ENCODE results near the gene IP6K3. TPM values are rescaled to one million over a fixed set of nuclear protein-coding genes. Genes with fewer than 3 reads are reported as not detected.

IP6K3 gene
- polyA plus RNA-seq, 6 donors from 2014 or later = not detected

- no peak for ATAC-seq (ENCODE audit: low read depth in 2 of 2)
Measured at GRCh38 chr6:33738879-33739278, 7.8 kb downstream of the IP6K3 start.

GRCh38 chr6:33738153-33738552 lies 8.6 kb downstream of the IP6K3 start:
- Mint-ChIP-seq H3K4me1 (peaks cover 0 to 4% (median 0%) of the 10 kb centered on the region in 3 donors), H3K27me3 (peaks cover 7 to 13% (median 11%) of the 10 kb centered on the region in 3 donors), H3K4me3 (no peak overlapping the region), H3K36me3 (no peaks in the 10 kb centered on the region), H3K9me3 (no peaks in the 10 kb centered on the region), H3K27ac (no peak overlapping the region)
- no peak for ATAC-seq (ENCODE audit: low read depth in 2 of 2)
- DNase-seq = no peak

More at GRCh38 chr6:33738879-33739278, 7.8 kb downstream of the IP6K3 start:
- Mint-ChIP-seq H3K27ac (no peak overlapping the region), H3K36me3 (no peaks in the 10 kb centered on the region), H3K9me3 (no peaks in the 10 kb centered on the region), H3K4me1 (peaks cover 0 to 4% (median 0%) of the 10 kb centered on the region in 3 donors), H3K4me3 (no peak overlapping the region), H3K27me3 (peaks cover 7 to 13% (median 11%) of the 10 kb centered on the region in 3 donors)
- no peak for DNase-seq

GRCh38 chr6:33737267-33738026 lies 9.3 kb downstream of the IP6K3 start:
- no peak for ATAC-seq (ENCODE audit: low read depth in 2 of 2)
- H3K9me3 Mint-ChIP-seq = no peaks in the 10 kb centered on the region
- H3K27me3 Mint-ChIP-seq = peaks cover 3 to 6% (median 4%) of the 10 kb centered on the region in 3 donors
- no peaks in the 10 kb centered on the region for H3K36me3 Mint-ChIP-seq
- H3K4me1 Mint-ChIP-seq = no peaks in the 10 kb centered on the region
- DNase-seq = no peak
- H3K27ac Mint-ChIP-seq = peak overlapping the region in 1 of 6 donors; percentile 49
- no peak overlapping the region for H3K4me3 Mint-ChIP-seq

DNA sequence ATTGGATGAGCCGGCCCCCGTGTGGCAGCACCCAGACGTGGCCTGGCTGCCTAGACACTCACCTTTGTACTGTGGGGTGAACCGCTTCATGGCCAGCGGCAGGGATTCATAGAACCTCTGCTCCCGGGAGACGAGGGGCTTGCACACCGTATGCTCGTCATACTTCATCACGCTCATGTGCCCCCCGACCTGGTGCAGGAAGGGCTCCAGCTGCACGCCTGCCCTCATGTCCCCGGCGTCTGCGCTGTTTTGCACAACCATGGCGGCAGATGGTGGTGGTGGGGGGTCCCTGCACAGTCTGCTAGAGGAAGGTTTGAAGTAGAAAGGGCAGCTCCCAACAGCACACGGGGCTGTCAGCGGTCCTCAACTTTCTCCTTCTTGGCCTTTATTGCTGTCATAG lies 11.5 kb downstream of the IP6K3 start:
- Mint-ChIP-seq H3K27ac (no peak overlapping the region), H3K4me1 (no peaks in the 10 kb centered on the region), H3K36me3 (no peaks in the 10 kb centered on the region), H3K4me3 (no peak overlapping the region), H3K9me3 (no peaks in the 10 kb centered on the region), H3K27me3 (no peaks in the 10 kb centered on the region)
- DNase-seq = no peak
- ATAC-seq (ENCODE audit: low read depth in 2 of 2) = no peak

DNA sequence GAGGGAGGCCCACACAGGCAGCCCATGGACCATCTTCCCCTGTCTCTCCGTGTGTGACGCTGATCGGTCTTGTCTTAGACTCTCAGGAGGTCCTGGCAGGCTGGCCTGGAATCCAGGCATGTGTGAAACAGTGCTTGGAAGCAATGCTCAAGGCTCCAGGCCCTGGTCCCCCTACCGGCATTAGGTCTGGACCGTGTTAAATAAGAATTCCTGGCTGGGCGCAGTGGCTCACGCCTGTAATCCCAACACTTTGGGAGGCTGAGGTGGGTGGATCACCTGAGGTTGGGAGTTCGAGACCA lies 13.0 kb downstream of the IP6K3 start:
- Mint-ChIP-seq H3K4me3 (no peak overlapping the region), H3K36me3 (no peaks in the 10 kb centered on the region), H3K4me1 (peaks cover 0 to 2% (median 0%) of the 10 kb centered on the region in 3 donors), H3K9me3 (no peaks in the 10 kb centered on the region), H3K27ac (no peak overlapping the region), H3K27me3 (no peaks in the 10 kb centered on the region)
- no peak for DNase-seq
- no peak for ATAC-seq (ENCODE audit: low read depth in 2 of 2)

GRCh38 chr6:33732817-33733708 lies 13.6 kb downstream of the IP6K3 start:
- Mint-ChIP-seq H3K27ac (no peak overlapping the region), H3K27me3 (no peaks in the 10 kb centered on the region), H3K4me1 (peaks cover 0 to 4% (median 0%) of the 10 kb centered on the region in 3 donors), H3K36me3 (no peaks in the 10 kb centered on the region), H3K4me3 (no peak overlapping the region), H3K9me3 (no peaks in the 10 kb centered on the region)
- DNase-seq = no peak
- no peak for ATAC-seq (ENCODE audit: low read depth in 2 of 2)

- Mint-ChIP-seq H3K27ac (no peak overlapping the region), H3K4me1 (peaks cover 0 to 8% (median 0%) of the 10 kb centered on the region in 3 donors), H3K9me3 (no peaks in the 10 kb centered on the region), H3K27me3 (no peaks in the 10 kb centered on the region), H3K4me3 (no peak overlapping the region), H3K36me3 (no peaks in the 10 kb centered on the region)
- DNase-seq (no peak), ATAC-seq (ENCODE audit: low read depth in 2 of 2) (no peak)
Measured at GRCh38 chr6:33732385-33732784, 14.3 kb downstream of the IP6K3 start.

DNA sequence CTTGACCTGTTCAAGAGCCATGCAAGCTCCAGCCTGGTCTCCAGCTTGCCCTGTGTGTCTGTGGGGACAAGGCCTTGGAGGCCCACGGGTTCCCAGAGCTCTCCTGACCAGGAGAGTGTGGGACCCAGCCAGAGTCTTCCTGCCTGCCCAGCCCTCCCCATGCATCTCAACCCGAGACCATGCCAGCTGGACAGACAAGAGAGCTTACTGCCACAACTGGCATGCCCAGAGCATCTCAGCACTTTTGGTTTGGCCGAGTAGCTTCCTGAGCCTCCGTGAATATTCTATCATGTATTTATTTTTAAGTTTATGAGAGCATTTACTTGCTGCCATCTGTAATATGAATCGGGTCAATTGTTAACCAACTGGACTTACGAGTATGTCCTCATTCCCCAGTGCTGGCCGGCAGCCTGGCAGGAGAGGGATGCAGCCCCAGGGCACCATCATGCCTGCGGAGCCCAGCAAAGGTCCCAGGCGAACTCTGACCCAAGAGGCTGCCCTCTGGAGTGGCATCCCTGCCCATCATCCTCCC lies 14.9 kb downstream of the IP6K3 start:
- Mint-ChIP-seq H3K27me3 (peaks cover 0 to under 1% (median 0%) of the 10 kb centered on the region in 3 donors), H3K9me3 (no peaks in the 10 kb centered on the region), H3K36me3 (no peaks in the 10 kb centered on the region), H3K27ac (no peak overlapping the region), H3K4me1 (peaks cover 0 to 8% (median 0%) of the 10 kb centered on the region in 3 donors), H3K4me3 (no peak overlapping the region)
- DNase-seq (no peak), ATAC-seq (ENCODE audit: low read depth in 2 of 2) (no peak)

DNA sequence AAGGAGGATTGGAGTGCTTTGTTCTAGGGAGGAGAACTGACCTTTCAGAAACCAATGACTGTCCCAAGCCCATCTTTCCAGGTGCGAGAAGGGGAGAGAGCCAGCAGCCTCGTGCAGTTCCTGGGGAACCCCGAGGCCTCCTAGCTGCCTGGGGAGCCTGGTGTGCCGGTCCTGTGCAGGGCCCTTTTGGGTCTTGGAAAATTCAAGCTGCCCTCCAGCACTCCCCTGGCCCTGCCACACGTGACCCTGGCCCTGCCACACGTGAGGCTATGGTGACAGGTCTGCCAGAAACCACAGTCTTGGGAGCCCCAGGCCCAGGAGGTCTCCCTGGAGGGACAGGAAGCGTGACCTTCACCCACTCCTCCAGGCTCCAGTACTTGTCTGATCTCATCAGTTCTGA lies 15.7 kb downstream of the IP6K3 start:
- no peaks in the 10 kb centered on the region for H3K9me3 Mint-ChIP-seq
- DNase-seq = no peak
- H3K4me3 Mint-ChIP-seq = no peak overlapping the region
- no peak overlapping the region for H3K27ac Mint-ChIP-seq
- no peaks in the 10 kb centered on the region for H3K36me3 Mint-ChIP-seq
- peaks cover 0 to 6% (median 0%) of the 10 kb centered on the region in 3 donors for H3K27me3 Mint-ChIP-seq
- ATAC-seq (ENCODE audit: low read depth in 2 of 2) = no peak
- H3K4me1 Mint-ChIP-seq = peaks cover 0 to 8% (median 0%) of the 10 kb centered on the region in 3 donors

- Mint-ChIP-seq H3K9me3 (no peaks in the 10 kb centered on the region), H3K36me3 (no peaks in the 10 kb centered on the region), H3K4me1 (peaks cover 0 to 8% (median 0%) of the 10 kb centered on the region in 3 donors), H3K27me3 (peaks cover 0 to 6% (median 0%) of the 10 kb centered on the region in 3 donors), H3K27ac (no peak overlapping the region), H3K4me3 (no peak overlapping the region)
- no peak for ATAC-seq (ENCODE audit: low read depth in 2 of 2)
- DNase-seq = no peak
Measured at GRCh38 chr6:33730611-33731010, 16.1 kb downstream of the IP6K3 start.

DNA sequence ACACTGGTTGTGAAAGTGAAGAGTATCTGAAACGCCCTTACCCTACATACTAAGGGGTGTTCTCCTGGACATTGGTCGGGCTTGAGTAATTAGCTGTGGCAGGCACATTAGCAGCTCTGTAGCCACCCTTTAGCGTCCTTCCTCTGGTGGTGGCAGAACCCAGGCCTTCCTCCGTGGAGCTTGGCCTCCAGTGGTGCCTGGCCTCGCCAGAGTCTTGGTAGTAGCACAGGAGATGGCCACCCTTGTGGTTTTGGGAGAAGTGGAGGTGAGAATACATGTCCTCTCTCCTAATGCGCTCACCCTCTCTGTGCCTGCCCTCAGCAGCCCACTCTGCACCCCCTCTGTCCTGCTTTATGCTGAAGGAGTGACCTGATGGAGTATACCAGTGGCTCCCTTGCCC lies 17.6 kb downstream of the IP6K3 start:
- H3K4me3 Mint-ChIP-seq = no peak overlapping the region
- peaks cover 0 to 8% (median 0%) of the 10 kb centered on the region in 3 donors for H3K4me1 Mint-ChIP-seq
- no peaks in the 10 kb centered on the region for H3K9me3 Mint-ChIP-seq
- H3K36me3 Mint-ChIP-seq = no peaks in the 10 kb centered on the region
- DNase-seq = no peak
- ATAC-seq (ENCODE audit: low read depth in 2 of 2) = no peak
- no peak overlapping the region for H3K27ac Mint-ChIP-seq
- peaks cover 0 to 6% (median 0%) of the 10 kb centered on the region in 3 donors for H3K27me3 Mint-ChIP-seq

GRCh38 chr6:33728438-33728837 lies 18.3 kb downstream of the IP6K3 start:
- Mint-ChIP-seq H3K27ac (no peak overlapping the region), H3K9me3 (no peaks in the 10 kb centered on the region), H3K36me3 (no peaks in the 10 kb centered on the region), H3K4me3 (no peak overlapping the region), H3K4me1 (peaks cover 0 to 8% (median 0%) of the 10 kb centered on the region in 3 donors), H3K27me3 (peaks cover 0 to 10% (median 5%) of the 10 kb centered on the region in 3 donors)
- no peak for DNase-seq
- ATAC-seq (ENCODE audit: low read depth in 2 of 2) = no peak

GRCh38 chr6:33727932-33728331 lies 18.8 kb downstream of the IP6K3 start:
- no peaks in the 10 kb centered on the region for H3K36me3 Mint-ChIP-seq
- no peak overlapping the region for H3K4me3 Mint-ChIP-seq
- H3K4me1 Mint-ChIP-seq = peaks cover 0 to 8% (median 0%) of the 10 kb centered on the region in 3 donors
- H3K27me3 Mint-ChIP-seq = peaks cover 0 to 12% (median 8%) of the 10 kb centered on the region in 3 donors
- H3K27ac Mint-ChIP-seq = no peak overlapping the region
- no peak for DNase-seq
- no peaks in the 10 kb centered on the region for H3K9me3 Mint-ChIP-seq
- ATAC-seq (ENCODE audit: low read depth in 2 of 2) = no peak

Data from naive B cell (primary cell).